GM12872 (cell line): Measurements from ENCODE around the gene CACHD1.

Experiments
- CTCF ChIP-seq: IDR thresholded peaks from 3 replicates; pipeline ENCODE4 v1.5.1; 2011; ENCODE audit warnings: low read depth, mild to moderate bottlenecking, low read length, moderate library complexity; ENCODE audit not compliant: insufficient read depth

CACHD1 gene

GRCh38 chr1:64469977-64470664 is at the start of gene CACHD1:
Gene CACHD1, plus strand, starts transcription at chr1:64470129. Its CDS starts 616 bp downstream, at chr1:64470745.
- TF ChIP-seq CTCF, result no peak

- TF ChIP-seq CTCF, result no peak
These were observed 48.6 kb upstream of the CACHD1 start for GRCh38 chr1:64421377-64421776.

- no peak for TF ChIP-seq CTCF
These were observed 46.4 kb upstream of the CACHD1 start for GRCh38 chr1:64423526-64423925.

GRCh38 chr1:64424412-64424811 is 45.5 kb upstream of the CACHD1 start:
- no peak for TF ChIP-seq CTCF

GRCh38 chr1:64425521-64425920 is 44.4 kb upstream of the CACHD1 start:
- no peak for TF ChIP-seq CTCF

GRCh38 chr1:64426681-64427080 is 43.2 kb upstream of the CACHD1 start:
- no peak for TF ChIP-seq CTCF

GRCh38 chr1:64427879-64428278 is 42.0 kb upstream of the CACHD1 start:
- TF ChIP-seq CTCF, result no peak
